OCI-LY7 (cell line): ENCODE measurements around the gene TTI1. TPM values are rescaled to one million over a fixed set of nuclear protein-coding genes. Genes with fewer than 3 reads are reported as not detected.

Experiments
- BruUV-seq: library from RNA; stranded (reverse); fragments of 400-500 nt; replicated peaks from 2 replicates; lab custom pipeline; 2021; lab: Mats Ljungman, UMichigan
- CTCF ChIA-PET: fragments of 300-600 bp; sonication (Branson Sonifier 250); formaldehyde crosslinking; loops from one replicate; lab custom pipeline; 2022; ENCODE audit warnings: antibody characterized with exemption; ENCODE audit not compliant: unreplicated experiment; lab: Charles Lee
- POLR2A ChIA-PET: fragments of 300-600 bp; sonication (Branson Sonifier 250); formaldehyde crosslinking; loops from one replicate; lab custom pipeline; 2022; ENCODE audit warnings: antibody characterized with exemption; lab: Charles Lee
- DNase-seq: peaks from one replicate; pipeline ENCODE4 v3.0.0-alpha.2; 2015; ENCODE audit warnings: low spot score
- H2AFZ ChIP-seq: fragments of 200-600 bp; sonication (generic), shearing (Covaris generic); 2 replicates; pipeline ENCODE4 v1.6.1; 2014; ENCODE audit warnings: mild to moderate bottlenecking, antibody characterized with exemption, low read length, moderate library complexity
- H3K27ac ChIP-seq: fragments of 200-600 bp; sonication (generic); 2 replicates; pipeline ENCODE4 v1.5.1; 2014; ENCODE audit warnings: mixed run types, low read depth, mild to moderate bottlenecking, moderate library complexity, low read length, inconsistent platforms; ENCODE audit not compliant: poor library complexity, severe bottlenecking
- H3K36me3 ChIP-seq: fragments of 200-600 bp; sonication (generic); 2 replicates; pipeline ENCODE4 v1.6.1; 2014; ENCODE audit warnings: mild to moderate bottlenecking, antibody characterized with exemption, low read length, moderate library complexity, mixed read lengths; ENCODE audit not compliant: insufficient read depth
- H3K4me1 ChIP-seq: fragments of 200-600 bp; sonication (generic); 2 replicates; pipeline ENCODE4 v1.5.1; 2014; ENCODE audit warnings: mild to moderate bottlenecking, low read length; ENCODE audit not compliant: insufficient read depth, poor library complexity, severe bottlenecking
- H3K4me2 ChIP-seq: fragments of 200-600 bp; sonication (generic); 2 replicates; pipeline ENCODE4 v1.6.1; 2014; ENCODE audit warnings: mild to moderate bottlenecking, low read length
- H3K4me3 ChIP-seq: fragments of 200-600 bp; sonication (generic); 2 replicates; pipeline ENCODE4 v1.5.1; 2014; ENCODE audit warnings: mild to moderate bottlenecking, low read depth, low read length; ENCODE audit not compliant: poor library complexity, severe bottlenecking
- H3K79me2 ChIP-seq: fragments of 200-600 bp; sonication (generic); 2 replicates; pipeline ENCODE4 v1.6.1; 2016; ENCODE audit warnings: low read depth, mild to moderate bottlenecking, low read length, moderate library complexity, mixed read lengths; ENCODE audit not compliant: insufficient read depth
- H3K9me2 ChIP-seq: fragments of 200-600 bp; sonication (generic); 2 replicates; pipeline ENCODE4 v1.6.1; 2016; ENCODE audit warnings: mild to moderate bottlenecking, low read length, mixed read lengths; ENCODE audit not compliant: insufficient read depth
- H3K9me3 ChIP-seq: fragments of 200-600 bp; sonication (generic); 2 replicates; pipeline ENCODE4 v1.6.1; 2014; ENCODE audit warnings: mild to moderate bottlenecking, mixed run types, low read length, mixed read lengths
- H4K20me1 ChIP-seq: fragments of 200-600 bp; sonication (generic); 2 replicates; pipeline ENCODE4 v1.6.1; 2014; ENCODE audit warnings: mild to moderate bottlenecking, antibody characterized with exemption, low read length, moderate library complexity, mixed read lengths; ENCODE audit not compliant: insufficient read depth
- CTCF ChIP-seq: fragments of 200-600 bp; sonication (generic); conservative IDR thresholded peaks from 2 replicates; pipeline ENCODE4 v1.5.1; 2014; ENCODE audit warnings: mild to moderate bottlenecking, antibody characterized with exemption, low read length, moderate library complexity, mixed read lengths
- EZH2phosphoT487 ChIP-seq: fragments of 200-600 bp; sonication (generic); IDR thresholded peaks from 2 replicates; pipeline ENCODE4 v1.6.1; 2018; ENCODE audit warnings: low read depth, borderline replicate concordance, mild to moderate bottlenecking, mixed run types, antibody characterized with exemption, low read length, moderate library complexity, mixed read lengths
- intact Hi-C: fragments of 100-400 bp; cut with micrococcal nuclease; formaldehyde crosslinking; loops from one replicate; pipeline ENCODE4 v1.10.0; 2022; ENCODE audit not compliant: unreplicated experiment
- total RNA-seq, 2 experiments: library from RNA; depleted of rRNA in 1 of 2; stranded (reverse); fragments of >200 nt in 1 of 2; shearing (Covaris generic) in 1 of 2; gene quantifications; 2 replicates each; pipeline ENCODE4 v1.2.3, GENCODE V29; 2014 to 2022

The TTI1 gene
- total RNA-seq, 2 experiments from 2014 or later = 22.4 to 28.7 TPM

GRCh38 chr20:37944456-37944981 is 88.7 kb downstream of the TTI1 start:
- Histone ChIP-seq H4K20me1 (no peaks in the 10 kb centered on the region), H3K9me3 (no peaks in the 10 kb centered on the region), H2AFZ (no peak overlapping the region), H3K4me3 (no peak overlapping the region), H3K36me3 (no peaks in the 10 kb centered on the region), H3K4me2 (no peak overlapping the region), H3K9me2 (no peaks in the 10 kb centered on the region), H3K27ac (no peak overlapping the region), H3K79me2 (no peaks in the 10 kb centered on the region), H3K4me1 (peaks cover 4% of the 10 kb centered on the region)
- intact Hi-C loops = no loop called here
- TF ChIP-seq EZH2phosphoT487 (no peak), CTCF (no peak)
- ChIA-PET POLR2A (no interaction called here), CTCF (interaction anchor here (0.6 kb wide), 1 partner anchor 1680 kb away, joined by 12 read pairs; no protein-coding TSS in a partner anchor)
- no peak for DNase-seq
- BruUV-seq = no TSS peak

- Histone ChIP-seq H3K4me2 (no peak overlapping the region), H3K36me3 (no peaks in the 10 kb centered on the region), H3K9me2 (no peaks in the 10 kb centered on the region), H3K4me3 (no peak overlapping the region), H4K20me1 (no peaks in the 10 kb centered on the region), H3K4me1 (peaks cover 4% of the 10 kb centered on the region), H3K9me3 (no peaks in the 10 kb centered on the region), H3K27ac (no peak overlapping the region), H3K79me2 (no peaks in the 10 kb centered on the region), H2AFZ (0 out of 2 replicates have a peak overlapping the region, but pooled peaks have one; percentile 52)
- DNase-seq = no peak
- intact Hi-C loops = no loop called here
- ChIA-PET CTCF (interaction anchor here (0.6 kb wide), 1 partner anchor 1679 kb away, joined by 12 read pairs; no protein-coding TSS in a partner anchor), POLR2A (interaction anchor here (0.6 kb wide), 1 partner anchor 723 kb away, joined by 4 read pairs; no protein-coding TSS in a partner anchor)
- no TSS peak for BruUV-seq
- no peak for TF ChIP-seq EZH2phosphoT487
- no peak for TF ChIP-seq CTCF
Observed at GRCh38 chr20:37943501-37944455, 89.5 kb downstream of the TTI1 start.
